Osteoblast (primary cell): Measurements from ENCODE around the gene FARSB. TPM values are rescaled to one million over a fixed set of nuclear protein-coding genes. Genes with fewer than 3 reads are reported as not detected.

Experiments
- DNase-seq: peaks from one replicate; pipeline ENCODE4 v3.0.0; 2011; ENCODE audit warnings: low spot score, mixed read lengths; ENCODE audit not compliant: insufficient read length; ENCODE audit errors: missing footprints
- H2AFZ ChIP-seq: 2 replicates; pipeline ENCODE4 v1.6.0; 2011; ENCODE audit warnings: mild to moderate bottlenecking, low read length
- H3K27ac ChIP-seq: 2 replicates; pipeline ENCODE4 v1.5.1; 2011; ENCODE audit warnings: mild to moderate bottlenecking, low read depth, low read length, moderate library complexity
- H3K27me3 ChIP-seq: 2 replicates; pipeline ENCODE4 v1.6.0; 2012; ENCODE audit warnings: mild to moderate bottlenecking, control low read depth, inconsistent platforms, low read length, moderate library complexity; ENCODE audit not compliant: insufficient read depth
- H3K36me3 ChIP-seq: 2 replicates; pipeline ENCODE4 v1.5.1; 2011; ENCODE audit warnings: mild to moderate bottlenecking, low read length, control low read depth, moderate library complexity; ENCODE audit not compliant: insufficient read depth
- H3K4me1 ChIP-seq: 2 replicates; pipeline ENCODE4 v1.5.1; 2011; ENCODE audit warnings: mild to moderate bottlenecking, low read length, control low read depth, moderate library complexity; ENCODE audit not compliant: insufficient read depth
- H3K4me2 ChIP-seq: 2 replicates; pipeline ENCODE4 v1.6.0; 2011; ENCODE audit warnings: mild to moderate bottlenecking, low read length; ENCODE audit not compliant: insufficient read depth
- H3K4me3 ChIP-seq: fragments of 200-600 bp; sonication (generic); 3 replicates; pipeline ENCODE4 v1.5.1; 2012; ENCODE audit warnings: mild to moderate bottlenecking, low read length, inconsistent platforms; ENCODE audit not compliant: insufficient read depth
- H3K79me2 ChIP-seq: 2 replicates; pipeline ENCODE4 v1.6.0; 2012; ENCODE audit warnings: mild to moderate bottlenecking, low read length, control low read depth, inconsistent platforms; ENCODE audit not compliant: insufficient read depth
- H3K9me3 ChIP-seq: 2 replicates; pipeline ENCODE4 v1.5.1; 2011; ENCODE audit warnings: low read depth, low read length, control low read depth
- H4K20me1 ChIP-seq: 2 replicates; pipeline ENCODE4 v1.6.0; 2012; ENCODE audit warnings: mild to moderate bottlenecking, low read length, control low read depth; ENCODE audit not compliant: insufficient read depth
- total RNA-seq: library from RNA; depleted of rRNA; stranded (reverse); fragments of >200 nt; gene quantifications from 2 replicates; pipeline ENCODE4 v1.2.3, GENCODE V29; 2012
- TF ChIP-seq, protein P1 (sequence below): IDR thresholded peaks from 2 replicates; pipeline ENCODE4 v1.5.1; 2011; ENCODE audit warnings: mild to moderate bottlenecking, low read depth, low read length, moderate library complexity; ENCODE audit errors: extremely low read depth

The FARSB gene
- total RNA-seq, 1 donor: 15.2 TPM

DNA sequence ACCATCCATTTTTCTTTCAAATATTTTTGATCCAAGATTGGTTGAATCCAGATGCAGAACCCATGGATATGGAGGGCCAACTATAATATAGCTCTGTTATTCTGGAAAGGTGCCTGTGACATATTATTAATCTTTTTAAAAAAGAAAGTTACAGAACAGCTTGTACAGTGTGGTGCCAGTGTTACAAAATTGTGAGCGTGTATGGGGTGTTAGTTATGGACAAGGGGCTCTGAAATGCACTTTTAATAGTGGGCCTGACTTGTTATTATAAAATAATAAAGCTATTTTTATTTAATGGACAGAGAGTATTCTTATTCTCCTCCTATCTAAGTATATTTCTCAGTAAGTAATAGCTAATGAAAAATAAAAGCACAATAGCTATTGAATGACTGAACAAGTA lies 111.2 kb downstream of the FARSB start:
- Histone ChIP-seq H3K4me3 (no peak overlapping the region), H4K20me1 (no peaks in the 10 kb centered on the region), H3K9me3 (no peaks in the 10 kb centered on the region), H3K79me2 (no peaks in the 10 kb centered on the region), H3K27me3 (no peaks in the 10 kb centered on the region), H2AFZ (no peak overlapping the region), H3K4me2 (no peak overlapping the region), H3K36me3 (no peaks in the 10 kb centered on the region), H3K4me1 (no peaks in the 10 kb centered on the region), H3K27ac (no peak overlapping the region)
- no peak for DNase-seq
- TF ChIP-seq, protein P1, sequence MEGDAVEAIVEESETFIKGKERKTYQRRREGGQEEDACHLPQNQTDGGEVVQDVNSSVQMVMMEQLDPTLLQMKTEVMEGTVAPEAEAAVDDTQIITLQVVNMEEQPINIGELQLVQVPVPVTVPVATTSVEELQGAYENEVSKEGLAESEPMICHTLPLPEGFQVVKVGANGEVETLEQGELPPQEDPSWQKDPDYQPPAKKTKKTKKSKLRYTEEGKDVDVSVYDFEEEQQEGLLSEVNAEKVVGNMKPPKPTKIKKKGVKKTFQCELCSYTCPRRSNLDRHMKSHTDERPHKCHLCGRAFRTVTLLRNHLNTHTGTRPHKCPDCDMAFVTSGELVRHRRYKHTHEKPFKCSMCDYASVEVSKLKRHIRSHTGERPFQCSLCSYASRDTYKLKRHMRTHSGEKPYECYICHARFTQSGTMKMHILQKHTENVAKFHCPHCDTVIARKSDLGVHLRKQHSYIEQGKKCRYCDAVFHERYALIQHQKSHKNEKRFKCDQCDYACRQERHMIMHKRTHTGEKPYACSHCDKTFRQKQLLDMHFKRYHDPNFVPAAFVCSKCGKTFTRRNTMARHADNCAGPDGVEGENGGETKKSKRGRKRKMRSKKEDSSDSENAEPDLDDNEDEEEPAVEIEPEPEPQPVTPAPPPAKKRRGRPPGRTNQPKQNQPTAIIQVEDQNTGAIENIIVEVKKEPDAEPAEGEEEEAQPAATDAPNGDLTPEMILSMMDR: no peak

DNA sequence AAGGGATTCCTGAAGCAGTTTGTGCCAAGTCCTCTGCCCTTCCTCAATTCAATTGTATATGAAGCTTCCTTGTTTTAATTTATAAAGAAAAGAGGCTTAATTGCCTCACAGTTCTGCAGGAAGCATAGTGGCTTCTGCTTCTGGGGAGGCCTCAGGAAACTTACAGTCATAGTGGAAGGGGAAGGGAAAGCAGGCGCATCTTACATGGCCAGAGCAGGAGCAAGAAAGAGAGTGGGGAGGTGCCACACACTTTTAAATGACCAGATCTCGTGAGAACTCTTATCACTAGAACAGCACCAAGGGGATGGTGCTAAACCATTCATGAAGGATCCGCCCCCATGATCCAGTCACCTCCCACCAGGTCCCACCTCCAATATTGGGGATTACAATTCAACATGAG lies 117.4 kb downstream of the FARSB start:
- TF ChIP-seq, protein P1: no peak
- no peaks in the 10 kb centered on the region for H3K4me1 ChIP-seq
- H3K9me3 ChIP-seq: no peaks in the 10 kb centered on the region
- H3K27ac ChIP-seq: no peak overlapping the region
- no peak overlapping the region for H3K4me3 ChIP-seq
- H4K20me1 ChIP-seq: no peaks in the 10 kb centered on the region
- H2AFZ ChIP-seq: no peak overlapping the region
- H3K4me2 ChIP-seq: no peak overlapping the region
- no peaks in the 10 kb centered on the region for H3K79me2 ChIP-seq
- DNase-seq: no peak
- H3K36me3 ChIP-seq: no peaks in the 10 kb centered on the region
- no peaks in the 10 kb centered on the region for H3K27me3 ChIP-seq

- Histone ChIP-seq H3K9me3 (no peaks in the 10 kb centered on the region), H3K4me1 (no peaks in the 10 kb centered on the region), H3K36me3 (no peaks in the 10 kb centered on the region), H3K79me2 (no peaks in the 10 kb centered on the region), H3K27ac (no peak overlapping the region), H4K20me1 (no peaks in the 10 kb centered on the region), H2AFZ (no peak overlapping the region), H3K4me3 (no peak overlapping the region), H3K27me3 (no peaks in the 10 kb centered on the region), H3K4me2 (peak overlapping the region; percentile 27)
- DNase-seq: peak; percentile 1
- TF ChIP-seq, protein P1: no peak
Measured at GRCh38 chr2:222535477-222535876, 120.4 kb downstream of the FARSB start.

DNA sequence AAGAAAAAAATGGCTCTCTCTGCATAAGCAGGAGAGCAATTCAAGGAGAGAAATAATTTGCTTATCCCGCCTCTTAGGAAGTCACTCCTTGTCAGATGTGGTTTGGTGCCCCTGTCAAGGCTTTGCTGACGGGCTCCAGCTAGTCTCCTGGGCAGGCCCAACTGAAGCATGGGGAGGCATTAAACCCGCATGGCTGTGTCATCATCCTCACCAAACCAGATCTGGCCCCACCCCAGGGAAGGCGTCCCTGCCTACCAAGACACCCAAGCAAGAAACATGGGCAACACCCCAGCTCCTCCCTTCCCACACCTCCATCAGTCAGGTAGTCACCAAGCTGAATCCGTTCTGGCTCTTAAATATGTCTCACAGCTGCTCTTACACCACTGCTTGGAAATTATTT lies 123.6 kb downstream of the FARSB start:
- H3K4me2 ChIP-seq: no peak overlapping the region
- H3K27ac ChIP-seq: no peak overlapping the region
- no peaks in the 10 kb centered on the region for H4K20me1 ChIP-seq
- H3K4me3 ChIP-seq: no peak overlapping the region
- no peaks in the 10 kb centered on the region for H3K9me3 ChIP-seq
- no peaks in the 10 kb centered on the region for H3K4me1 ChIP-seq
- no peaks in the 10 kb centered on the region for H3K36me3 ChIP-seq
- no peak overlapping the region for H2AFZ ChIP-seq
- no peak for DNase-seq
- no peaks in the 10 kb centered on the region for H3K27me3 ChIP-seq
- no peaks in the 10 kb centered on the region for H3K79me2 ChIP-seq
- TF ChIP-seq, protein P1: no peak
